ENCODE measurements around the gene TMEM191C.
"Not testable (repeated sequence)": the region's sequence is repeated elsewhere in the genome, so short reads cannot be mapped to it uniquely, and the experiment has no call there.

DNA sequence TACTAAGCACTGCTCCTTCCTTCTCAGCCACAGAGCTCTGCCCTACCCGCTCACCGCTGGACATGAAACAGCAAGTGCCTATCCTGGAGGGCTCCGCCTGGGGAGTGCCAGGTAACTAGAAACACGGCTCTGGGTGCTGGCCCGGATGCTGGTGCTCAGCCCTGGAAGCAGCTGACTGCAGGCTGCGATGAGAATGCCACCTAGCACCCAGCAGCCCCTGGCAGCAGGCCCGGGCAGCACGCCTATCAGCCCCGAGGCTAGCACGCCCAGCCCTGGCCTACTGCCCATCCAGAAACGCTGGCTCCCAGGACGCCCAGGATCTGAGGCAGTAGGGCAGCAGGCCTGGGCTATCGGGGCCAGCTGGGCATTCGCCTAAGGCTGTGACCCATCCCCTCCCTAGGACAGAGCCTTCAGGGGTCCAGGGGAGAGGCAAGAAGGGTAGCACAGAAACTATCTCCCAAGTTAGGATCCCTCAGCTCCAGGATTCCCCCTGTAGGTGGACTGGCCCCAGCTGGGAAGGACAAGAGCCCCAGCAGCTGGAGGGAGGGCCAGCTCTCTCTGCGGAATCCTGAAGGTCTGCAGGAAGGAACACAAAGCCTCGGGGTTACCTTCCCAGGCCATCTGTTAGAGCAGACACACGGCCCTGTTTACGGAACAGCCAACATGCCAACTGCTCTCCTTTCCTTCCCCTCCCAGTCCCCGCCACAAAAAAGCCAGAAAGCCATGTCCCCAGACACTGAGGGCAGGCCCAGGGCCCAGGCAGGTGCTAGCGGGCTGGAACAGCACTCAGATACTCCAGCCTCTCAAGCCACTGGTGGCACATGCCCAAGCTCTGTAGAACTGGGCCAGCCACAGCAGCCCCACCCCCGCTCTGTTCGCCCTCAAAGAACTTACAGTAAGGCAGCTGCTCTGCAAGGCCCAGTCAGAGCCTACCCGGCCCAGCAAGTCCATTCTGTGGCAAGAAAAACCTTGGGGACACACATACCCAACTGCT, 26.9 kb downstream of the TMEM191C start:
- not testable (repeated sequence) for TF ChIP-seq SUZ12 (IDR thresholded peaks at IDR 0.05); L3MBTL2 (conservative IDR thresholded peaks at IDR 0.05); ELF4 (IDR thresholded peaks at IDR 0.05); BHLHE40 (IDR thresholded peaks at IDR 0.05; ENCODE audit: borderline replicate concordance)

Data from HEK293T (cell line).